IPS-NIHi7 (cell line): Measurements from ENCODE around the gene WFDC6.
A peak's percentile ranks its signal among the peaks of the same experiment; 100 is the strongest.

Experiments used
- DNase-seq: peaks from one replicate; pipeline ENCODE4 v3.0.0; 2012; ENCODE audit warnings: mixed read lengths; ENCODE audit errors: extremely low spot score

WFDC6 gene

DNA sequence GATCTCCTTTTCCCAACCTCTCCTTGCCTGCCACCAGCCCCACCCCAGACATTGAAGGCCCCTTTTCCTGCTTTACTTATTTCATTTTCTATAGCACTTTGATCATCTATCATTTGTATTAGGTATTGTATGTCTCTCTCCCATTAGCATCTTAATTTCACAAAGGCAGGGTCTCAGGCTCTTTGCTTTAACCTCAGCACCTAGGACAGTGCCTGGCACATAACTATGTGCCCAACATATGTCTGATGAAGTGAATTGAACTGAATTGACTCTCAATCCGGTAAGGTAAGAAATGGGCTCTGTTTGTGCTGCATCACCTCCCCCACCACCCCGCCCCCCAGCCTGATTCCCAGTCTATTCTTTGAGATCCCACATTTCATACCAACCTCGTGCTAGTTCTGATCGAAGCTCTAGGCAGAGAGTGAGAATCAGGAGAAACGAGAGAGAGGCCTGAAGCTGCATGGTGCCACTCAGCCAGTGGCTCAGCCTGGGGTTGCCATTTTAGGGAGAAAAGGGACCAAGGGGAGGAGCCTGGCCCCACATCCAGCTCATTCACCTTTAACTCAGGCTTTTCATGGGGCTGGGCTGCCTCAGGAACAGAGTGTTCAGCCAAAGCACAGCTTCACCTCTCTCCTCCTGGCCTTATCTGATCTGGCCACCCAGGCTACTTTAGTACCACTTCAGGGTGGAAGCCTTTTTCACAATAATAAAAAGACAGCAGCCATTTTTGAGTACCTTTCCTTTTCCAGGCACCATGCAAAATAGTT, 24.0 kb downstream of the WFDC6 start, which contains the start of gene SPINT3:
TSS of gene SPINT3 (minus strand) at position 476 of the 767 bp plus-strand sequence. CDS start at position 462, 14 bp downstream.
- DNase-seq: no peak

DNA sequence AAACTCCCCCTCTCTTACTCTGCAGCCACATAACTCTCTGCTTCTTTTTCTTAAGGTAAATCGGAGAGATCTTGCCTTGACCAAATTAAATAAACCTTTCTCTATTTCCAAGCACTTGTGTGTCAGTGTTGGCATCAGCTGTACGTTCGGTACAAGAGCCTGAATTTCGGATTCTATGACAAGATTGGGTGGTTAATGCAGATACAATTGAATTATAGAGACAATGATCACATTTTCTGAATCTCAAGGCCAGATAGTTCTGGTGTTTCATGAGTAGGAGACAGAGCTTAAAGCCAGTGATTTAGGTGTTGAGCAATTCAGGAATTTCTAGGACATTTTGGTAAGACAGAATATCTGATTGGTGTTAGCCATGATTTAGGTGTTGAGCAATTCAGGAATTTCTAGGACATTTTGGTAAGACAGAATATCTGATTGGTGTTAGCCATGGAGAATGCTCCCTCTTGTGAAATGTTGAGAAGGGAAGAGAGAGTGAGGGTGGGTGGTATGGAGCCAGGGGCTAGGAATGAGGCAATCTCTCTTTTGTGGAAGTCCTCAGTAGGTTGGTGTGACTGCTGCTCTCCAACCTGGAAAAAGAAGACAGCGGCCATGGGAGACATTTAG, 28.9 kb downstream of the WFDC6 start:
- no peak for DNase-seq

DNA sequence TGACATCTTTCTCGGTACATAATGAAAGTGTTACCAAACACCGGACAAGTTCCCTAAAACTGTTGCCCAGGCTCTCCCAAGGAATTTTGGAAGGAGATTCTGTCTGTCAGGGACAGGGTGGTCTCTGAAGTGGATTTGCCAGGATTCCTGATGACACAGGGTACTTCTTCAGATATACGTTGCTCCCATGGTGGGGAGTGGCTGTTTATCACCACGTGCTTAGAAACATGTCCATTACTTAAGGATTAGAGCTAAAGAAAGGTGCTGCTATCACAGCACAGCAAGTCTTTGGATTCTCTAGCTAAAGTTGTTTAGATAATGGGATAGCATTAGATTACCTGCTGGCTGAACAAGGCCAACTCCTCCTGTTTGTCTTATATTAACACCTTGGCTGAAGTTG, 30.2 kb downstream of the WFDC6 start:
- no peak for DNase-seq

DNA sequence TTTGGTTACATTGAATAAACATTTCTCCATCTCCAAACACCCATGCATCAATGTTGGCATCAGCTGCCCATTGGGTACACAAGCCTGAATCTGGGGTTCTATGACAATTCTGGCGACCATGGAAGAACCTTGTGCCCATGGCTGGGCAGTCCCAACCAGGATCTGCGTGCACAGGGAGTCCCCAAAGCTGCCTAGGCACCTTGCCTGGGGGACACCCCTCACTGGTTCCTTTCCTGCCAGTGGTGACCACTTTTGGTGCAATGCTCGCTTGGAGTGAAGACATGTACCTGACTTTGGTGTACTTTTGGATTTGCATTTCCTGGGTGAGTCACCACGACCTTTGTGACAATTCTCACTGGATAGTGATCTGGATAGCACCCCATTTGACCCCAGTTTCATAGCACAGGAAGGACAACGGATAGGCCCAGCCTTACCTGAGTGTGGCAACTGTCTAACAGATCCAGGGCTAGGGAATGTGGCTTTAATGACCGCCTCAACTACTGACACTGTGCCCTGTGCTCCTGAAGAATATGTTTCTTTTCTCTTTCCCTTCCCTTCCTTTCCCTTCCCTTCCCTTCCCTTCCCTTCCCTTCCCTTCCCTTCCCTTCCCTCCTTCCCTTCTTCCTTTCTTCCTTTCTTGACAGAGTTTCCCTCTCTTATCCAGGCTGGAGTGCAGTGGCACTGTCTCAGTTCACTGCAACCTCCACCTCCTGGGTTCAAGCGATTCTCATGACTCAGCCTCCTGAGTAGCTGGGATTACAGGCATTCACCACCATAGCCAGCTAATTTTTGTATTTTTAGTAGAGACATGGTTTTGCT, 31.0 kb downstream of the WFDC6 start:
- no peak for DNase-seq

DNA sequence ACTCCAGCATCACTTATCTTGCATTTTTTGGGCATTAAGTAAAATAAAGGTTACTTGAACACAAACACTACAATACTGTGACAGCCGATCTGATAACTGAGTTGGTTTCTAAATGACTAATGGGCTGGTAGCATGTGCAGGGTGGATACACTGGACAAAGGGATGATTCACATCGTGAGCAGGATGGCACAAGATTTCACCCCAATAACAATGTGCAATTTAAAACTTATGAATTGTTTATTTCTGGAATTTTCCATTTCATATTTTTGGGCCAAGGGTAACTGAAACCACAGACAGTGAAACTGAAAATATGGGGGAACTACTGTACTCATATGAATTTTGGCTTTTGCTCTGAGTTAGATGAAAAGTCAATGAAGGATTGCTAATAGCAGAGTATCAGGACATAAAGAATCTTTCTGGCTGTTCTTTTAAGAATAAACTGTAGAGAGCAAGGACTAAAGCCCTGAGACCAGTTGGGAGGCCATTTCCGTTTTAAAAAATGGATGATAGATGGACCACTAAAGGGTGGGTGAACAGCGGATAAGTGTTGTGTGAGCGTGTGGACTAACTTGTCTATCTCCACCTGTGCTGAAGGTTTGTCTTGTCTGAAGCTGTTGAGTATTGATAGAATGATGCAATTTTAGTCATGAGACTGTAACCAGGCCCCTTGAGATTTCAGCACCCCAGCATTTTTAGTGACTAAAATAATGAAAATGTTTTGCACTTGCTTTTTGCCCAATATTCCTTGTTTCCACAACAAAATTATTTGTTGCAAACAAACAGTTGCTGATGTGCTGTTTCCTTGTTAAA, 32.1 kb downstream of the WFDC6 start:
- no peak for DNase-seq

DNA sequence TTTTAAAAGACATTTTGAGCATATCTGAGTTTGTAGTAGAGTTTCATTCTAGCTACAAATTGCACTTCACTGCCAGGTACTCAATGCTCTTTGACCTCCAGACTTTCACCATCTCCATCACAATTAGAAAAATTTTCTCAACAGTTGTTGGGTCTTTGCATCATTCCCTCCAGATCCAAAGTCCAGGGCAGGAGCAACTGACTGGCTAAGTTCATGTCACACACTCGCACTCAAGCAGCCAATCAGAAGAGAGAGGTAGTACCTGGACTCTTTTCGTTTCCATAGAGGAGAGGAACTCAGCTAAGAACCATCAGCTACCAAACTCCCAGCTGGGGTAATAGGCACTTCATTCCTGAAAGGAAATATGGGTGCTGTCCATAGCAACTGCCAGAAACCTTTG, 32.9 kb downstream of the WFDC6 start:
- no peak for DNase-seq

DNA sequence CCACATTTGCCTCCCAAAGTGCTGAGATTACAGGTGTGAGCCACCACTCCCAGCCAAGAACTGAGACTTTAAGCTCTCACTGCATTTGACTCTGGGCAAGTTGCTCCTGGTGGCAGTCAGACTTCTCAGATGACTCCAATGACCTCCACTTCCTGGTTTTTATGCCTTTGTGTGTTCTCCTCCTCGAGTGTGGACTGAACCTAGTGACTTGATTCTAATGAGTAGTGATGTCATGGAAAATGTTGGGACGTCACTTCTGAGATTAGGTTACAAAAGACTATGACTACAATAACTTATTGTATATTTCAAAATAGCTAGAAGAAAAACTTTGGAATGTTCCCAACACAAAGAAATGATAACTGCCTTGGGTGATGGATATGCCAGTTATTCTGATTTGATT, 35.9 kb downstream of the WFDC6 start:
- no peak for DNase-seq

DNA sequence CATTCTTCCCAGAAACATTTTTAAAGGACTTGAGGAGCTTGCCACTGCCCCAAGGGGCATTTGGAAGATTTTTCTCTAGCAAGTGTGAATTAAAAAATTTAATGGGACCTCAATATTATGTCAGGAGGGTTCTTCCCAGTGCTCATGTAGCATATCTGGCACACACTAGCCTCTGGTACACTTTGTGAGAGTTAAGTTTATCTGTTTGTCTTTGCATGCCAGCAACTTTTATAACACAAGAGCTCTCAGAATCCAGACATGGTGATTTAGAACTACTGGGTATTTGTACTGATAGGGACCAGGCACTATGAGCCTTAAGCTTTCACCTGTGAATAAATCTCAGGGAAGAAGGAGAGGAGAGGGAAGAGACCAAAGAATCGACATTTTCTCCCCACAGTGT, 36.7 kb downstream of the WFDC6 start:
- DNase-seq: no peak

DNA sequence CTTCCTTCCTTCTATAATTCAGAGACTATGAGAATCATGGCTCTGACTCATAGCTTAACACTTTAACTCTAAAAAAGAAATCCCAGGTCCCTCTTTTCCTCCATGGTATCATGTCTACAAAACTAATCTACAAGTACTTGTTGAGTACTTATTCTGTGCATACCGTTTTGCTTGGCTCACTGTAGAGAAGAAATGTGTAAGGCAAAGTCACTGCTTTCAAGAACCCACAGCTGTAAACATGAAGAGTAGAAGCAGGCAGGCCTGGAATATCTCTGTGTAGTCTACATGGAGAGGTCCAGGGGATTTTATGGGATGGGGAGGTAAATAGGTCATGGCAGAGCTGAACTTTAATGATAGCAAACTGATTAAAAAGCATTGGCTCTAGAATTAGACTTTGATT, 37.7 kb downstream of the WFDC6 start:
- no peak for DNase-seq

DNA sequence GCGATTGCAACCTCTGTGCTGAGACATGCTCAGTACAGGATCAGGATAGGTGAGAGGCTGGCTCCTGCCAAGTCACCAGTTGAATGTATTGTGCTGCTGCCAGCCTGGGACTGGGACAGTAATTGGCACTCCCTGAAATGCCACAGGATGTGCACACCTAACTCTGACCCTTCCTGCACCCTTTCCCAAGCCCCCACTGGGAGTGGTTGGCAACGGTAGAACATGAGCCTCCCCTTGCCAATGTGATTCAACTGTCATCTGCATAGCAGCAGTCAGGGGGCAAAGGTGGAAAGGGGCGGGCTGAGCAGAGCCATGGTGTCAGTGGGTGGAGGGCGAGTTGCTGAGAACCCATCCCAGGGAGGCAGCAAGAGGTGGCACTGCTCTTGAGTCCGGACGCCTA, 39.3 kb downstream of the WFDC6 start:
- no peak for DNase-seq

DNA sequence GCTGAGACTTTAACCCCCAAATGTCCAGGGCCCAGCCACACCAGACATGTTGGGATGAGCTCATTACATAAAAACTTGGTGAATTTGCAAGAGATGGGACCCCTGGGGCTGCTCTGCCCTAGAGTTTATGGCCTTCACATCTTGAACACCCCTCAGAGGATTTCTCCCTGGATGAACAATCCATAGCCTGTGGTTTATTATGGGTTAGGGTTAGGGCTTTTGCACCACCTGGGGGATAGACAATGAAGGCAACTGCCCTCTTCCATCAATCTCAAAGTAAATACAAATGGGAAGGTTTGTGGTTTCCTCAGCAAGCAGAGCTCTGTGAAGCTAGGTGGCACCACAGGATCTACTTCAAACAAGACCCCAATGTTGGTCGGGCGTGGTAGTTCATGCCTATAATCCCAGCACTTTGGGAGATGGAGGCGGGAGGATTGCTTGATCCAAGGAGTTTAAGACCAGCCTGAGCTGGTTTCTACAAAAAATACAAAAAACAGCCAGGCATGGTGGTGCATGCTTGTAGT, 41.2 kb downstream of the WFDC6 start:
- DNase-seq: no peak

DNA sequence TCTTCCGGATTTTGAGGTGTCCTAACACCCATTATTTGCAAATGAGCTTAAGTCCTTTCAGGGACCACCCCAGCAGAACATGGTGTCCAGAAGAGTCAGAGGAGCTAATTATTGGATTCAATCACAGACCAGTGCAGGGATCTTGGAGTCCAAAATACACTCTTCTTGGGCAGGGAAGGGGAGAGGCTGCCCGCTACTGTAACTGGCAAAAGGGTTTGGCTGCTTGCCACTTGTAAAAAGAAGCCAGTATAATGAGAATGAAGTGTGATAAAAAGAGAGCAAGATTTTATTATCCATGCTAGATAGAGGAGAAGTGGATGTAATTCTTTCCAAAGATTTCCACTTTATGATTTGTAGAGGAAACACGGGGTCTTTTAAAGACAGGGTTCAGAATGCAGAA, 43.1 kb downstream of the WFDC6 start:
- DNase-seq: no peak

DNA sequence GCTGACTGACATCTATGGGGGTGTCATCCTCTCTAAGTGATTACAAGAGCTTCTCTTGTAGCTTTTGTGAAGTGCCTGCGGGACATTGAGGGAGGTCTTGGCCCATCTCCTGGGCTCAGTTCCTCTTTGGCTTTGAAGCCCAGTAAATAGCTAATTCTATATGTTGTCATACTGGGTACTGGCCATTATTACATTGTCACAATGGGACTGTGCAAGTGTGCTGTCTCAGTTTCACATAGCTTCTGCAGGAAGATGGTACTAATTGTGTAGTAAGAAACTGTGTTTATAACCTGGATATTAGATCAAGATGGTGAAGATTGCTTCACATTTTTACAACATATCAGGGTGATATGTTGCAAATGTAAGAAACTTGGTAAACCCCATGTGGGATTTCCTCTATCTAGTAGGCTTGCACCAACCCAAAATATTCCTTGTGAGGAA, 43.8 kb downstream of the WFDC6 start:
- no peak for DNase-seq

DNA sequence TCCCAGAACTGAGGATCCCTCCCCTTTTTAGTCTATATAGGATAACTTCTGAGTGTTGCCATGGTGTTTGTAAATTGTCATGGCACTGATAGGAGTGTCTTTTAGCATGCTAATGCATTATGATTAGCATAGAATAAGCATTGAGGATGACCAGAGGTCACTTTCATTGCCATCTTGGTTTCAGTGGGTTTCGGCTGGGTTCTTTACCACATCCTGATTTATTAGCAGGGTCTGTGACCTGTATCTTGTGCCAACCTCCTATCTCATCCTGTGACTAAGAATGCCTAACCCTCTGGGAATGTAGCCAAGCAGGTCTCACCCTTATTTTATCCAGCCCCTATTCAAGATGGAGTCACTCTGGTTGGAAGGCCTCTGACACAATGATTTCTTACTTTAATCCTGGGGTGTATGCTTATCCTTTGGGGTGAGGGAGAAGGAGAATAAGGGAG, 50.2 kb downstream of the WFDC6 start:
- no peak for DNase-seq

DNA sequence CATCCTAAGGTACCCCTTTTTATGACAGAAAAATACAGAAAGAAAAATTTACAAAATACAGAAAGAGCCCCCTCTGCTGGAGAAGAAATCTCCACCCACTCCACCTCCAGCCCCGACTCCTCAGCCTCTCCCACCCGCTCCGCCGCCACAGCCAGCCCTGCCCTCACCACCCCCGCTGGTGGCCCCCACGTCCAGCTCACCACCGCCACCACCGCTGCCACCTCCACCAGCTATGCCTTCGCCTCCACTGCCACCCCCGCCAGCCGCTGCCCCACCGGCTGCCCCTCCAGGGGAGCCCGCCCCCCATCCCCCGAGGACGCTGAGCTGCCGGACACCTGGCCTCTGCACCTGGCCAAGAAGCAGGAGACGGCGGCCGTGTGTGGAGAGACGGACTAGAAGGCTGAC, 52.0 kb downstream of the WFDC6 start:
- DNase-seq: peak; percentile 77

DNA sequence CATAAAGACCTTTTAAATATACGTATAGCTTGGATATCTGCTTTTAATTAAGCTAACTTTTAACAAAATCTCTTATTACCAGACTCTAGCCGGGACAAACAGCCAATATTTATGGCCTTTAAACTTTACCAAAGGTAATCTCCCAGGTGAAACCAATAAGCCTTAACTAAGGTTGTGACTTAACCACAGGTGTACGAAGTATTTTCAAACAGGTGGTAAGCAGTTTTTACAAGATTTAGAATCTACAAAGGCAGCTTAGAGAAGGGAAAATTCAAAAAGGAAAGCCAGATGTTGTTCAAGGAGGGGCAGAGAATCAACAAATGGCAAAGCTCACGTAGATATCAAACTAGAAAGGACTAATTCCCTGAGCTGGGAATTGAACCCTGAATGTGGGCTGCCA, 53.9 kb downstream of the WFDC6 start:
- no peak for DNase-seq

DNA sequence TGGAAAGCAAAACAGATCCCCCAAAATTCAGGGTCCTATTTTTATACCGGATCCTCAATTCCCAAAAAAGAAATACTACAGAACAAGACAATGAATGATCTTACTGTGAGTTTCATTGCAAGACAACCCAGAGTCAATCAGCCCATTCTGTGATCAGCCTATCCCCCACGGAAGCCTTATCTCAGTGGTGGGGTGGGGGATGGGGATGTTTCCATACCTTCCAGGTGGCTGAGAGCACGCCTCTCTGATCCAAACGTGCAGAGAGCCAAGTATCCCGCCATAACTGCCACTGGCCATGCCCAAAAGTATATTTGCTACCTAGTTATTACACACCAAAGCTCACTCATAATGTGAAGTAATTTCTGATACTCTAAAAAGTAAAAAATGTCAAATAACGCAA, 54.6 kb downstream of the WFDC6 start:
- no peak for DNase-seq
